ENCODE measurements around the gene DOK4. TPM values are rescaled to one million over a fixed set of nuclear protein-coding genes. Genes with fewer than 3 reads are reported as not detected.

The DOK4 gene
- total RNA-seq, 4 donors from 2014 or later = 22.8 to 33.1 (median 29.1) TPM

DNA sequence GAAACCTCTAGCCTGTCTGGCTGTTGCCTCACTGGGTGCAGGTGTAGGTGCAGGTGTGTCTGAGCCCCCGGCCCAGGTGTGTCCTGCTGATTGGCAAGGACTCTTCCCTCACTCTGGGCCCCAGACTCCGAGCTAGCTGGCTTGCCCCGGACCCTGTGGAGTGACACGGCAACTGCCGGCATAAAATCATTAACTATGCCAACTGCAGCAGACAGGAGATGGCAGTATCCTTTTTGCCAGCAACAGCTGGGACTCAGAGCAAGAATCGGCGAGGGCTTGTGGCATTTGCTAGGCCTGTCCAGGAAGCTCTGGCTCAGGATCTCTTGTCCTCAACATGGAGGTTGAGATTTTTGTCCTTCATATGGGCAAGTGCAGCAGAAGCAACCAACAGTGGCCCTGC, 59.9 kb downstream of the DOK4 start:
- Histone ChIP-seq H3K9me3 (no peaks in the 10 kb centered on the region), H3K36me3 (peaks cover 0 to 53% (median 5%) of the 10 kb centered on the region in 3 donors), H3K27ac (no peak overlapping the region), H3K4me1 (peaks cover 0 to 14% (median 3%) of the 10 kb centered on the region in 4 donors), H3K27me3 (no peaks in the 10 kb centered on the region), H3K4me3 (no peak overlapping the region)
- no peak for DNase-seq (ENCODE audit: low spot score in 2 of 2)
- WGBS, 2 donors = 88 to 89% methylated on average over 6 to 7 of the region's 7 CpGs
- TF ChIP-seq EP300 (IDR thresholded peaks at IDR 0.05) (no peak), CTCF (IDR thresholded peaks at IDR 0.05) (no peak), POLR2A (IDR thresholded peaks at IDR 0.05) (no peak)

DNA sequence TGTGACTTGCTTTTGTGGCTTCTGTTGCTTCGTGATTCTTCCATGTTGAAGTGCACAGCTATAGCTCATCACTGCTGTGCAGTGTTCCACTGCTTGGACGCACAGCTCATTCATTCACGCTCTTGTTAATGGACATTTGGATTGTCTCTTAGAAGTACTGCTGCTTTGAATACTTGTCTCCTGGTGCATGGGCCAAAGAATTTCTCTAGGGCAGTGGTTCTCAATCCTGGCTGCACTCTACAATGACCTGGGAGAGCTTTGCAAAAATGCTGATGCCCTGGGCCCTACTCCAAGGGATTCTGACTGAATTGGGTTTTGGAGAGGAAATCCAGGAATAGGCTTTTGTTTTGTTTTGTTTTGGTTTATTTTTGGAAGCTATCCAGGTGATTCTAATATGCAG, 61.7 kb downstream of the DOK4 start:
- 53 to 64% methylated on average over 3 of the region's 3 CpGs for WGBS, 2 donors
- H3K27me3 ChIP-seq = no peaks in the 10 kb centered on the region
- DNase-seq (ENCODE audit: low spot score in 2 of 2) = no peak
- no peak overlapping the region for H3K4me3 ChIP-seq
- peaks cover 0 to 14% (median 3%) of the 10 kb centered on the region in 4 donors for H3K4me1 ChIP-seq
- H3K9me3 ChIP-seq = no peaks in the 10 kb centered on the region
- no peak for TF ChIP-seq EP300 (IDR thresholded peaks at IDR 0.05)
- no peak for TF ChIP-seq CTCF (IDR thresholded peaks at IDR 0.05)
- no peak for TF ChIP-seq POLR2A (IDR thresholded peaks at IDR 0.05)
- H3K27ac ChIP-seq = no peak overlapping the region
- peaks cover 0 to 35% (median 0%) of the 10 kb centered on the region in 3 donors for H3K36me3 ChIP-seq

DNA sequence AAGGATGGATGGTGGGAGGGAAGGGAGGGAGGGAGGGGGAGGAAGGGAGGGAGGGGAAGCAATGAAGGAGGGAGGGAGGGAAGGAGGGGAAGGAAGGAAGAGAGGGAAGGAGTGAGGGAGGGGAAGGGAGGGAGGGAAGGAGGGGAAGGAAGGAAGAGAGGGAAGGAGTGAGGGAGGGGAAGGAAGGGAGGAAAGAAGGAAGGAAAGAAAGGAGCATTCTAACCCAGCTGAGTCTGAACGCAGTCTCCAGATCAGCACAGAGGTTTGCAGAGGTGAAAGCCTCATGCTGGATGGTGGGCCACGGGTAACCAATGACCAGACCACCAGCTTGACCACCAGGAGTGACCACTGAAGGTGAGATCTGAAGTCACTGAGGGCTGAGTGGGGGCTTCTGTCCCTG, 63.1 kb downstream of the DOK4 start:
- H3K27ac ChIP-seq = peak overlapping the region in 2 of 4 donors; percentile 71 to 80
- TF ChIP-seq POLR2A (IDR thresholded peaks at IDR 0.05) = no peak
- no peak for TF ChIP-seq CTCF (IDR thresholded peaks at IDR 0.05)
- TF ChIP-seq EP300 (IDR thresholded peaks at IDR 0.05) = no peak

DNA sequence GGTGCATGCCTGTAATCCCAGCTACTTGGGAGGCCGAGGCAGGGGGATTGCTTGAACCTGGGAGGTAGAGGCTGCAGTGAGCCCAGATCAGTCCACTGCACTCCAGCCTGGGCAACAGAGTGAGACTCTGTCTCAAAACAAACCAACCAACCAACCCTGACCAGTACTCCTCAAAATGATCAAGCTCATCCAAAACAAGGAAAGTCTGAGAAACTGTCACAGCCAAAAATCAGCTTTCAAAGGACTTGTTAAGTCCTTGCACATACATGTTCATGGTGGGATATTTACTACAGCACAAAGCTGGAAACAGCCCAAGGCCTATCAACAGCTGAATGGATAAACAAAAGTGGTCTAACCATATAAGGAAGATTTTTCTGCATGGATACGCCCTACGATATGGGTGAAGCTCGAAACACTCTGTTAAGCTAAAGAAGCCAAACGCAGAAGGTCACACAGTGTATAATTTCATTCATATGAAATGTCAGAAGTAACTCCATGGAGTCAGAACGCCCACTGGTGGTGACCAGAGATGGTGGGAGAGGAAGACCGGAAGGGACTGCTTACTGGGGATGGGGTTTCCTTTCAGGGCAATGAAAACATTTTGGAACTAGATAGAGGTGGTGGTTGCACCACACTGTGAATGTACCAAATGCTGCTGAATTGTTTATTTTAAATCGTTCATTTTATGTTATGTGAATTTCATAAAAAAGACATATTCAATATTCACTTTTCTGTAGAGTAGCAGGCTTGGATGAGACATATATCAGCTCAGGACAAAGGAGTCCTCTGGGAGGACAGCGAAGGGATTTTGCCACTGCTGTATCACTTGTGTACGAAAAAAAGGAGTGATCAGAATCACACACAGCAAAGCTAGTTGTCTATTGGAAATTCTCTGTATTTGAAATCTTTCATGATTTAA, 64.0 kb downstream of the DOK4 start:
- WGBS, 2 donors = 26 to 35% methylated on average over 10 of the region's 10 CpGs
- Histone ChIP-seq H3K4me3 (no peak overlapping the region), H3K27me3 (no peaks in the 10 kb centered on the region), H3K36me3 (peaks cover 0 to 14% (median 0%) of the 10 kb centered on the region in 3 donors), H3K9me3 (no peaks in the 10 kb centered on the region), H3K4me1 (peaks cover 0 to 34% (median 8%) of the 10 kb centered on the region in 4 donors), H3K27ac (peak overlapping the region; percentile 28 to 80 (median 56))
- TF ChIP-seq POLR2A (IDR thresholded peaks at IDR 0.05) (no peak), EP300 (IDR thresholded peaks at IDR 0.05) (peak in 1 of 2 donors; percentile 46), CTCF (IDR thresholded peaks at IDR 0.05) (peak; percentile 46 to 73 (median 61))
- peak; percentile 34 to 46 for DNase-seq (ENCODE audit: low spot score in 2 of 2)

More for the DNA sequence above, 63.1 kb downstream of the DOK4 start:
- no peak for DNase-seq (ENCODE audit: low spot score in 2 of 2)
- no peaks in the 10 kb centered on the region for H3K27me3 ChIP-seq
- H3K36me3 ChIP-seq = peaks cover 0 to 22% (median 0%) of the 10 kb centered on the region in 3 donors
- H3K9me3 ChIP-seq = no peaks in the 10 kb centered on the region
- 66 to 82% methylated on average over 2 of the region's 2 CpGs for WGBS, 2 donors
- peaks cover 0 to 27% (median 6%) of the 10 kb centered on the region in 4 donors for H3K4me1 ChIP-seq
- no peak overlapping the region for H3K4me3 ChIP-seq

Other genes with a start within 250 kb of the DOK4 start
- gene ARL2BP, start 241.2 kb downstream of the DOK4 start, total RNA-seq = 10 to 100 TPM; 54.0 to 63.8 (median 55.5) TPM
- 100 to 1,000 TPM; 162 to 363 (median 321) TPM for gene PLLP, start 201.8 kb downstream of the DOK4 start, total RNA-seq
- not detected for gene CCL22, start 127.7 kb downstream of the DOK4 start, total RNA-seq
- 10 to 100 TPM in 3 of 4 donors, 1 to 10 TPM in 1; 8.7 to 18.4 (median 15.4) TPM for gene CX3CL1, start 114.0 kb downstream of the DOK4 start, total RNA-seq
- not detected for gene CCL17, start 81.7 kb downstream of the DOK4 start, total RNA-seq
- 10 to 100 TPM; 23.4 to 26.7 (median 25.7) TPM for gene CIAPIN1, start 39.1 kb downstream of the DOK4 start, total RNA-seq
- gene COQ9, start 39.0 kb downstream of the DOK4 start, total RNA-seq = 10 to 100 TPM; 20.6 to 35.0 (median 27.5) TPM
- gene POLR2C, start 23.8 kb downstream of the DOK4 start, total RNA-seq = 100 to 1,000 TPM in 3 of 4 donors, 10 to 100 TPM in 1; 77.1 to 146 (median 101) TPM
- 10 to 100 TPM; 17.4 to 30.4 (median 24.5) TPM for gene CCDC102A, start 50.1 kb upstream of the DOK4 start, total RNA-seq
- 1 to 10 TPM in 2 of 4 donors, under 1 TPM in 1, not detected in 1; 0.22 to 3.3 (median 1.2) TPM for gene ADGRG5, start 56.1 kb upstream of the DOK4 start, total RNA-seq
- 10 to 100 TPM in 3 of 4 donors, 1 to 10 TPM in 1; 9.0 to 59.4 (median 41.8) TPM for gene ADGRG1, start 142.1 kb upstream of the DOK4 start, total RNA-seq
- gene ADGRG3, start 181.8 kb upstream of the DOK4 start, total RNA-seq = 1 to 10 TPM in 1 of 4 donors, under 1 TPM in 2, not detected in 1; 0.21 to 1.8 (median 0.90) TPM
- 1 to 10 TPM in 1 of 4 donors, under 1 TPM in 1, not detected in 2; 0.22 to 2.1 TPM for gene DRC7, start 208.3 kb upstream of the DOK4 start, total RNA-seq
- gene KATNB1, start 249.3 kb upstream of the DOK4 start, total RNA-seq = 10 to 100 TPM; 21.0 to 36.8 (median 27.5) TPM

Data from tibial nerve (tissue), 4 donors.